ENCODE data around the gene AQP1.

DNA sequence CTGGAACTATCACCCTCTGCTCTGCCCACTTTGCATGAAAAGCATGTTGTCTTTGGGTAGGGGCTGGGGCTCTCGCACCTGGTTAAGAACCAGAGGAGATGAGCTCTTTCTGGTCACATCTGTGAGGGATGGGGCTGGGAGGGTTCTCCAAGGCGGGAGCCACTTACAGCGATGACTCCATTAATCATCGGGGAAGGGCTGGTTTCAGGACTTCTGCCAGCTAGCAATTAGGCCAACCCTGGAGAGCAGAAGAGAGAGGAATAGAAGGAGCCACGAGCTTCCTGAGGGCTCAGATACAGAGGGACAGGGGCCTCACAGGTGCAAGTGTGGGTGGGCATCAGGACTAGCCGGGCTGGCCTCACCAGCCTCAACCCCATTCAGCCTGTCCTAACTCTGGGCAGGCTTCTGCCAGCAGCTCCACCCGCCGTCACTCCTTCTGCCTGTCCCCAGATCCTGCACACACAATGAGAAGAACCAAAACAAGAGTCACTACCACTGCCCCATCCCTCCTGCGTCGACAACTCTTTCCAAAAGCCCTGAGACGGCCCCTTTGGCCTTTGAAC lies 8.4 kb downstream of the AQP1 start:
- no peak for TF ChIP-seq CTCF (IDR thresholded peaks at IDR 0.05)
- no peak for TF ChIP-seq POLR2A (IDR thresholded peaks at IDR 0.05)

All from testis (tissue), 2 donors.